Activated CD8-positive, alpha-beta memory T cell treated with anti-CD3 and anti-CD28 coated beads for 48 hours (primary cell): ENCODE measurements around the gene IFT27.
"Not testable (repeated sequence)": the region's sequence is repeated elsewhere in the genome, so short reads cannot be mapped to it uniquely, and the experiment has no call there.

Experiments used
- DNase-seq, 3 experiments: peaks; one replicate each; pipeline ENCODE4 v3.0.0-alpha.2; 2020; ENCODE audit warnings: low read depth in 2 of 3, low spot score in 2 of 3

The IFT27 gene

GRCh38 chr22:36765943-36766450 lies 9.9 kb downstream of the IFT27 start:
- no peak for DNase-seq

GRCh38 chr22:36765131-36765942 lies 10.6 kb downstream of the IFT27 start:
- no peak for DNase-seq

GRCh38 chr22:36764641-36765040 lies 11.3 kb downstream of the IFT27 start:
- DNase-seq, result no peak

GRCh38 chr22:36764060-36764459 lies 11.9 kb downstream of the IFT27 start:
- DNase-seq, result no peak

- no peak for DNase-seq
Measured at GRCh38 chr22:36763576-36763975, 12.3 kb downstream of the IFT27 start.

GRCh38 chr22:36762687-36763260 lies 13.1 kb downstream of the IFT27 start:
- no peak for DNase-seq

- no peak for DNase-seq
Measured at GRCh38 chr22:36761553-36762240, 14.2 kb downstream of the IFT27 start.

GRCh38 chr22:36760786-36761185 lies 15.1 kb downstream of the IFT27 start:
- no peak for DNase-seq

- DNase-seq, result no peak
Measured at GRCh38 chr22:36759481-36760159, 16.3 kb downstream of the IFT27 start.

GRCh38 chr22:36758792-36759271 lies 17.1 kb downstream of the IFT27 start:
- DNase-seq, result no peak

GRCh38 chr22:36757668-36758211 lies 18.2 kb downstream of the IFT27 start:
- peak; percentile 36 to 55 (median 52) for DNase-seq

- DNase-seq, result no peak
Measured at GRCh38 chr22:36756746-36757655, 18.9 kb downstream of the IFT27 start.

GRCh38 chr22:36756031-36756430 lies 19.9 kb downstream of the IFT27 start:
- no peak for DNase-seq

GRCh38 chr22:36755316-36755715 lies 20.6 kb downstream of the IFT27 start:
- DNase-seq, result no peak

- DNase-seq, result not testable (repeated sequence)
Measured at GRCh38 chr22:36754881-36755280, 21.0 kb downstream of the IFT27 start.

- no peak for DNase-seq
Measured at GRCh38 chr22:36753916-36754315, 22.0 kb downstream of the IFT27 start.

- DNase-seq, result no peak
Measured at GRCh38 chr22:36753120-36753802, 22.7 kb downstream of the IFT27 start.

GRCh38 chr22:36746375-36746970 lies 29.4 kb downstream of the IFT27 start:
- DNase-seq, result no peak
